ENCODE data around the gene MTCH1.

MTCH1 gene

GRCh38 chr6:37024656-37025337, 38.8 kb upstream of the MTCH1 start:
- no peak overlapping the region for H3K27ac ChIP-seq (ENCODE audit: low read length)

GRCh38 chr6:37022135-37022863, 36.3 kb upstream of the MTCH1 start:
- Histone ChIP-seq H3K36me3 (ENCODE audit: insufficient read depth, low read depth, low read length) (no peaks in the 10 kb centered on the region), H3K4me3 (ENCODE audit: low read length) (no peak overlapping the region), H3K9ac (ENCODE audit: low read depth, low read length) (no peak overlapping the region), H3K9me3 (ENCODE audit: insufficient read depth, low read depth, low read length) (no peaks in the 10 kb centered on the region), H3K4me1 (ENCODE audit: insufficient read depth, low read length) (0 out of 2 replicates have a peak, but pooled peaks cover 6% of the 10 kb centered on the region), H3K27ac (ENCODE audit: low read length) (no peak overlapping the region), H3K27me3 (ENCODE audit: insufficient read depth, low read length) (no peaks in the 10 kb centered on the region)

More at GRCh38 chr6:37024656-37025337, 38.8 kb upstream of the MTCH1 start:
- H3K27me3 ChIP-seq (ENCODE audit: insufficient read depth, low read length): no peaks in the 10 kb centered on the region
- H3K4me3 ChIP-seq (ENCODE audit: low read length): no peak overlapping the region
- 0 out of 2 replicates have a peak, but pooled peaks cover 6% of the 10 kb centered on the region for H3K4me1 ChIP-seq (ENCODE audit: insufficient read depth, low read length)
- no peaks in the 10 kb centered on the region for H3K36me3 ChIP-seq (ENCODE audit: insufficient read depth, low read depth, low read length)
- no peaks in the 10 kb centered on the region for H3K9me3 ChIP-seq (ENCODE audit: insufficient read depth, low read depth, low read length)
- H3K9ac ChIP-seq (ENCODE audit: low read depth, low read length): no peak overlapping the region

GRCh38 chr6:37021356-37022129, 35.5 kb upstream of the MTCH1 start:
- no peak overlapping the region for H3K9ac ChIP-seq (ENCODE audit: low read depth, low read length)
- H3K27ac ChIP-seq (ENCODE audit: low read length): no peak overlapping the region
- H3K27me3 ChIP-seq (ENCODE audit: insufficient read depth, low read length): no peaks in the 10 kb centered on the region
- H3K4me1 ChIP-seq (ENCODE audit: insufficient read depth, low read length): 0 out of 2 replicates have a peak, but pooled peaks cover 6% of the 10 kb centered on the region
- H3K9me3 ChIP-seq (ENCODE audit: insufficient read depth, low read depth, low read length): no peaks in the 10 kb centered on the region
- no peaks in the 10 kb centered on the region for H3K36me3 ChIP-seq (ENCODE audit: insufficient read depth, low read depth, low read length)
- no peak overlapping the region for H3K4me3 ChIP-seq (ENCODE audit: low read length)

- H3K27me3 ChIP-seq (ENCODE audit: insufficient read depth, low read length): no peaks in the 10 kb centered on the region
- H3K36me3 ChIP-seq (ENCODE audit: insufficient read depth, low read depth, low read length): no peaks in the 10 kb centered on the region
- H3K4me1 ChIP-seq (ENCODE audit: insufficient read depth, low read length): 0 out of 2 replicates have a peak, but pooled peaks cover 6% of the 10 kb centered on the region
- H3K4me3 ChIP-seq (ENCODE audit: low read length): no peak overlapping the region
- H3K27ac ChIP-seq (ENCODE audit: low read length): no peak overlapping the region
- H3K9ac ChIP-seq (ENCODE audit: low read depth, low read length): no peak overlapping the region
- no peaks in the 10 kb centered on the region for H3K9me3 ChIP-seq (ENCODE audit: insufficient read depth, low read depth, low read length)
These were observed 34.8 kb upstream of the MTCH1 start for GRCh38 chr6:37020812-37021211.

GRCh38 chr6:37020381-37020780, 34.4 kb upstream of the MTCH1 start:
- H3K36me3 ChIP-seq (ENCODE audit: insufficient read depth, low read depth, low read length): no peaks in the 10 kb centered on the region

GRCh38 chr6:37019065-37019450, 33.1 kb upstream of the MTCH1 start:
- no peaks in the 10 kb centered on the region for H3K36me3 ChIP-seq (ENCODE audit: insufficient read depth, low read depth, low read length)
- H3K4me1 ChIP-seq (ENCODE audit: insufficient read depth, low read length): 0 out of 2 replicates have a peak, but pooled peaks cover 6% of the 10 kb centered on the region
- H3K9me3 ChIP-seq (ENCODE audit: insufficient read depth, low read depth, low read length): no peaks in the 10 kb centered on the region
- no peak overlapping the region for H3K9ac ChIP-seq (ENCODE audit: low read depth, low read length)
- H3K27ac ChIP-seq (ENCODE audit: low read length): no peak overlapping the region
- no peak overlapping the region for H3K4me3 ChIP-seq (ENCODE audit: low read length)
- H3K27me3 ChIP-seq (ENCODE audit: insufficient read depth, low read length): no peaks in the 10 kb centered on the region

More at GRCh38 chr6:37020381-37020780, 34.4 kb upstream of the MTCH1 start:
- Histone ChIP-seq H3K4me3 (ENCODE audit: low read length) (no peak overlapping the region), H3K27ac (ENCODE audit: low read length) (no peak overlapping the region), H3K27me3 (ENCODE audit: insufficient read depth, low read length) (no peaks in the 10 kb centered on the region), H3K9me3 (ENCODE audit: insufficient read depth, low read depth, low read length) (no peaks in the 10 kb centered on the region), H3K9ac (ENCODE audit: low read depth, low read length) (no peak overlapping the region), H3K4me1 (ENCODE audit: insufficient read depth, low read length) (0 out of 2 replicates have a peak, but pooled peaks cover 6% of the 10 kb centered on the region)

GRCh38 chr6:37018198-37019064, 32.4 kb upstream of the MTCH1 start:
- Histone ChIP-seq H3K36me3 (ENCODE audit: insufficient read depth, low read depth, low read length) (no peaks in the 10 kb centered on the region), H3K9ac (ENCODE audit: low read depth, low read length) (no peak overlapping the region), H3K4me3 (ENCODE audit: low read length) (no peak overlapping the region), H3K27me3 (ENCODE audit: insufficient read depth, low read length) (no peaks in the 10 kb centered on the region), H3K9me3 (ENCODE audit: insufficient read depth, low read depth, low read length) (no peaks in the 10 kb centered on the region), H3K27ac (ENCODE audit: low read length) (no peak overlapping the region), H3K4me1 (ENCODE audit: insufficient read depth, low read length) (0 out of 2 replicates have a peak, but pooled peaks cover 6% of the 10 kb centered on the region)

GRCh38 chr6:37017606-37018197, 31.7 kb upstream of the MTCH1 start:
- H3K27me3 ChIP-seq (ENCODE audit: insufficient read depth, low read length): no peaks in the 10 kb centered on the region
- no peak overlapping the region for H3K4me3 ChIP-seq (ENCODE audit: low read length)
- H3K9me3 ChIP-seq (ENCODE audit: insufficient read depth, low read depth, low read length): no peaks in the 10 kb centered on the region
- no peaks in the 10 kb centered on the region for H3K36me3 ChIP-seq (ENCODE audit: insufficient read depth, low read depth, low read length)
- no peak overlapping the region for H3K9ac ChIP-seq (ENCODE audit: low read depth, low read length)
- no peak overlapping the region for H3K27ac ChIP-seq (ENCODE audit: low read length)
- 0 out of 2 replicates have a peak, but pooled peaks cover 6% of the 10 kb centered on the region for H3K4me1 ChIP-seq (ENCODE audit: insufficient read depth, low read length)

- Histone ChIP-seq H3K27ac (ENCODE audit: low read length) (no peak overlapping the region), H3K4me1 (ENCODE audit: insufficient read depth, low read length) (0 out of 2 replicates have a peak, but pooled peaks cover 6% of the 10 kb centered on the region), H3K27me3 (ENCODE audit: insufficient read depth, low read length) (no peaks in the 10 kb centered on the region), H3K36me3 (ENCODE audit: insufficient read depth, low read depth, low read length) (no peaks in the 10 kb centered on the region), H3K4me3 (ENCODE audit: low read length) (no peak overlapping the region), H3K9ac (ENCODE audit: low read depth, low read length) (no peak overlapping the region), H3K9me3 (ENCODE audit: insufficient read depth, low read depth, low read length) (no peaks in the 10 kb centered on the region)
These were observed 31.0 kb upstream of the MTCH1 start for GRCh38 chr6:37016995-37017394.

- Histone ChIP-seq H3K9me3 (ENCODE audit: insufficient read depth, low read depth, low read length) (no peaks in the 10 kb centered on the region), H3K9ac (ENCODE audit: low read depth, low read length) (no peak overlapping the region), H3K4me3 (ENCODE audit: low read length) (no peak overlapping the region), H3K27me3 (ENCODE audit: insufficient read depth, low read length) (no peaks in the 10 kb centered on the region), H3K4me1 (ENCODE audit: insufficient read depth, low read length) (no peaks in the 10 kb centered on the region), H3K27ac (ENCODE audit: low read length) (no peak overlapping the region), H3K36me3 (ENCODE audit: insufficient read depth, low read depth, low read length) (no peaks in the 10 kb centered on the region)
These were observed 29.5 kb upstream of the MTCH1 start for GRCh38 chr6:37015532-37015931.

Data from iPS-20b (cell line).